Limb (tissue), 2 donors: Measurements from ENCODE around the gene HSFX1.
"Not testable (repeated sequence)": the region's sequence is repeated elsewhere in the genome, so short reads cannot be mapped to it uniquely, and the experiment has no call there.

Source experiments
- DNase-seq, 2 donors: peaks; one replicate each; pipeline ENCODE4 v3.0.0-alpha.2; 2016; ENCODE audit errors: extremely low spot score in 2 of 2

The HSFX1 gene

GRCh38 chrX:149773768-149774167, at the start of gene HSFX1:
HSFX1 (plus strand) TSS chrX:149774068; CDS start chrX:149774682, 614 bp downstream.
- DNase-seq: not testable (repeated sequence)

- not testable (repeated sequence) for DNase-seq
Measured at GRCh38 chrX:149727308-149727707, 46.6 kb upstream of the HSFX1 start.

- not testable (repeated sequence) for DNase-seq
Measured at GRCh38 chrX:149742269-149742668, 31.6 kb upstream of the HSFX1 start.

GRCh38 chrX:149746390-149747007, 27.4 kb upstream of the HSFX1 start:
- DNase-seq: not testable (repeated sequence)

- no peak for DNase-seq
Measured at GRCh38 chrX:149757206-149758067, 16.4 kb upstream of the HSFX1 start.

- no peak for DNase-seq
Measured at GRCh38 chrX:149758068-149758714, 15.7 kb upstream of the HSFX1 start.

GRCh38 chrX:149758715-149759078, 15.2 kb upstream of the HSFX1 start:
- not testable (repeated sequence) for DNase-seq

- no peak for DNase-seq
Measured at GRCh38 chrX:149759824-149760223, 14.0 kb upstream of the HSFX1 start.

GRCh38 chrX:149760965-149761364, 12.9 kb upstream of the HSFX1 start:
- DNase-seq: no peak

- not testable (repeated sequence) for DNase-seq
Measured at GRCh38 chrX:149761858-149762674, 11.8 kb upstream of the HSFX1 start.

GRCh38 chrX:149762696-149763614, 10.9 kb upstream of the HSFX1 start:
- no peak for DNase-seq

GRCh38 chrX:149770344-149770743, 3.5 kb upstream of the HSFX1 start:
- DNase-seq: not testable (repeated sequence)

- DNase-seq: not testable (repeated sequence)
Measured at GRCh38 chrX:149773026-149773425, 842 bp upstream of the HSFX1 start.

GRCh38 chrX:149777999-149778398, 4.1 kb downstream of the HSFX1 start:
- DNase-seq: not testable (repeated sequence)

- not testable (repeated sequence) for DNase-seq
Measured at GRCh38 chrX:149781727-149782126, 7.9 kb downstream of the HSFX1 start, which contains the start of gene MAGEA9. MAGEA9 (plus strand) TSS chrX:149781930; CDS start chrX:149786211, 4,281 bp downstream.

- not testable (repeated sequence) for DNase-seq
Measured at GRCh38 chrX:149795531-149795930, 21.7 kb downstream of the HSFX1 start.

GRCh38 chrX:149799095-149799714, 25.3 kb downstream of the HSFX1 start:
- no peak for DNase-seq

GRCh38 chrX:149799938-149800337, 26.1 kb downstream of the HSFX1 start:
- DNase-seq: no peak

- DNase-seq: no peak
Measured at GRCh38 chrX:149803458-149804062, 29.7 kb downstream of the HSFX1 start.
